ENCODE results near the gene APBB2.

DNA sequence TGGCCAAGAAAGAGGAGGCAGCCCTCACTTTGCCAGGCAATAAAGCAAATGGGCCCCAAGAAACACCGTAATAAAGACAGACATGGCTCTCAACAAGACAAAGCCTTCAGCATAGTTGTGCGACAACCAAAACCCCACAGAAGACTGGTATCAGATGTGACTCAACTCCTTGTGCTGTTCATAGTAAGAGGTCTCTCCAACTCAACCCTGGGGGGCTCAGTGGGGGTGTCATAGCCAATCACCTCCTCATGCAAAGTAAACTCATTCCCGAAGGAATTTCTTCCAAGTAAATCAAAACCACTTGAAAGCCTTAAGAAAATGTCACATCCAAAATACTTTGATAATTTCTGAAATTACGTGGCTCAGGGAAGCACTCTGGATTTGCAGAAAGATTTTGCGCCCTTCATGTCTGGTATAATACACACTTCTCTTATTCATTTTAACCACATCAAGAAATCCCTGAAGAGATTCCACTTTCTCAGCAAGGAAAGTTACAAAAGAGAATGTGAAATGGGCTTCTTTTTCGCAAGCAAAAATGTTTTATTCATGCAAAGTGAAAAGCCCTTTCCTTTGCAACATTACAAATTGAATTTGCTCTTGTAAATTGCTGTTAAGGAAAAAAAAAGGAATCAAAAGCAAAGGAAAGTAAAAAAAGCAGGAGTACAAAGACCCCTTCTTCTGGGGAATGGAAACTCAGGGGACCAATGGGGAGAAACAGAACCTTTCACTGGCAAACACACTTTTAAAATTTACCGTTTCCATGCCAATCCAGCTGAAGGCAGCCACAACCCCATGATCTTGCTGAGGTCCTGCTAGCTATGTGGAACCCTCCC lies 327.2 kb downstream of the APBB2 start:
- TF ChIP-seq, protein P1, sequence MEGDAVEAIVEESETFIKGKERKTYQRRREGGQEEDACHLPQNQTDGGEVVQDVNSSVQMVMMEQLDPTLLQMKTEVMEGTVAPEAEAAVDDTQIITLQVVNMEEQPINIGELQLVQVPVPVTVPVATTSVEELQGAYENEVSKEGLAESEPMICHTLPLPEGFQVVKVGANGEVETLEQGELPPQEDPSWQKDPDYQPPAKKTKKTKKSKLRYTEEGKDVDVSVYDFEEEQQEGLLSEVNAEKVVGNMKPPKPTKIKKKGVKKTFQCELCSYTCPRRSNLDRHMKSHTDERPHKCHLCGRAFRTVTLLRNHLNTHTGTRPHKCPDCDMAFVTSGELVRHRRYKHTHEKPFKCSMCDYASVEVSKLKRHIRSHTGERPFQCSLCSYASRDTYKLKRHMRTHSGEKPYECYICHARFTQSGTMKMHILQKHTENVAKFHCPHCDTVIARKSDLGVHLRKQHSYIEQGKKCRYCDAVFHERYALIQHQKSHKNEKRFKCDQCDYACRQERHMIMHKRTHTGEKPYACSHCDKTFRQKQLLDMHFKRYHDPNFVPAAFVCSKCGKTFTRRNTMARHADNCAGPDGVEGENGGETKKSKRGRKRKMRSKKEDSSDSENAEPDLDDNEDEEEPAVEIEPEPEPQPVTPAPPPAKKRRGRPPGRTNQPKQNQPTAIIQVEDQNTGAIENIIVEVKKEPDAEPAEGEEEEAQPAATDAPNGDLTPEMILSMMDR (IDR thresholded peaks at IDR 0.05; ENCODE audit: low read length): no peak
- TF ChIP-seq EZH2 (IDR thresholded peaks at IDR 0.05; ENCODE audit: borderline replicate concordance, low read length): no peak

Measured in OCI-LY1 (cell line).